ENCODE measurements around the gene YIPF3.
"Not testable (repeated sequence)": the region's sequence is repeated elsewhere in the genome, so short reads cannot be mapped to it uniquely, and the experiment has no call there.

DNA sequence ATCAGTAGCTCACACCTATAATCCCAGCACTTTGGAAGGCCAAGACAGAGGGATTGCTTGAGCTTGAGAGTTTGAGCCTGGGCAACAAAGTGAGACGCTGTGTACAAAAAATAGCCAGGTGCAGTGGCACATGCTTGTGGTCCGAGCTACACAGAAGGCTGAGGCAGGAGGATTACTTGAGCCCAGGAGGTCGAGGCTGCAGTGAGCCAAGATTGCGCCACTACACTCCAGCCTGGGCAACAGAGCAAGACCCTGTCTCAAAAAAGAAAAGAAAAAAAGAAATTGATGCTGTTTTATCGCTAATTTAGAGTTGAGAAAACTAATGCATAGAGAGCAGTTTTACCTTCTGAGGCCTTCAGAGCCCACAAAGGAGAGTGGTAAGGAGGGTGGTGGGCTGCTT, 18.4 kb downstream of the YIPF3 start:
- TF ChIP-seq POLR2AphosphoS5 (IDR thresholded peaks at IDR 0.05; ENCODE audit: low read depth, low read length) = not testable (repeated sequence)
- TF ChIP-seq, protein P1, sequence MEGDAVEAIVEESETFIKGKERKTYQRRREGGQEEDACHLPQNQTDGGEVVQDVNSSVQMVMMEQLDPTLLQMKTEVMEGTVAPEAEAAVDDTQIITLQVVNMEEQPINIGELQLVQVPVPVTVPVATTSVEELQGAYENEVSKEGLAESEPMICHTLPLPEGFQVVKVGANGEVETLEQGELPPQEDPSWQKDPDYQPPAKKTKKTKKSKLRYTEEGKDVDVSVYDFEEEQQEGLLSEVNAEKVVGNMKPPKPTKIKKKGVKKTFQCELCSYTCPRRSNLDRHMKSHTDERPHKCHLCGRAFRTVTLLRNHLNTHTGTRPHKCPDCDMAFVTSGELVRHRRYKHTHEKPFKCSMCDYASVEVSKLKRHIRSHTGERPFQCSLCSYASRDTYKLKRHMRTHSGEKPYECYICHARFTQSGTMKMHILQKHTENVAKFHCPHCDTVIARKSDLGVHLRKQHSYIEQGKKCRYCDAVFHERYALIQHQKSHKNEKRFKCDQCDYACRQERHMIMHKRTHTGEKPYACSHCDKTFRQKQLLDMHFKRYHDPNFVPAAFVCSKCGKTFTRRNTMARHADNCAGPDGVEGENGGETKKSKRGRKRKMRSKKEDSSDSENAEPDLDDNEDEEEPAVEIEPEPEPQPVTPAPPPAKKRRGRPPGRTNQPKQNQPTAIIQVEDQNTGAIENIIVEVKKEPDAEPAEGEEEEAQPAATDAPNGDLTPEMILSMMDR (IDR thresholded peaks at IDR 0.05) = not testable (repeated sequence)
